Activated CD8-positive, alpha-beta memory T cell treated with anti-CD3 and anti-CD28 coated beads, Interleukin-2, amount 50 U/mL, for 4 hours (primary cell): ENCODE results near the gene BHMT.
"Not testable (repeated sequence)": the region's sequence is repeated elsewhere in the genome, so short reads cannot be mapped to it uniquely, and the experiment has no call there.

Source experiments
- DNase-seq: peaks from one replicate; pipeline ENCODE4 v3.0.0-alpha.2; 2020

BHMT gene

DNA sequence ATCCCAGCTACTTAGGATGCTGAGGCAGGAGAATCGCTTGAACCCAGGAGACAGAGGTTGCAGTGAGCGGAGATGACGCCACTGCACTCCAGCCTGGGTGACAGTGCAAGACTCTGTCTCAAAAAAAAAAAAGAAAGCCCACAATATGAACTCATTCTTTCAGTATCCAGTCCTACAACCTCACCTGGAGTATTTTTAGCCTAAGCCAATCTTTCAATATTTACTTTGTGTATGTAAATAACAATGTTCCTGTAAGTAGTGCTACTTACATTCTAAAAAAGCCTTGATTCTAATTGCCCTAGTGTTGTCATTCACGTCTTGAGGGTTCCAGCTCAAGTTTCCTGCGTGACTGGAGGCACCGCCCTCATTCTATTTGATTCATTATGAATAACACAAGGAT, 62.0 kb downstream of the BHMT start:
- no peak for DNase-seq

DNA sequence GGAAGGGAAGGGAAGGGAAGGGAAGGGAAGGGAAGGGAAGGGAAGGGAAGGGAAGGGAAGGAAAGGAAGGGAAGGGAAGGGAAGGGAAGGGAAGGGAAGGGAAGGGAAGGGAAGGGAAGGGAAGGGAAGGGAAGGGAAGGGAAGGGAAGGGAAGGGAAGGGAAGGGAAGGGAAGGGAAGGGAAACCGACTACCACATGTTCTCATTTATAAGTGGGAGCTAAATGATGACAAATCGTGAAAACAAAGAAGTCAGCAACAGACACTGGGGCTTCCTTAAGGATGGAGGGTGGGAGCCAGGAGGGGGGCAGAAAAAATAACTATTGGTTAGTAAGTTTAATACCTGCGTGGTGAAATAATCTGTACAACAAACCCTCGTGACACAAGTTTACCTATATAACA, 68.8 kb downstream of the BHMT start:
- not testable (repeated sequence) for DNase-seq

DNA sequence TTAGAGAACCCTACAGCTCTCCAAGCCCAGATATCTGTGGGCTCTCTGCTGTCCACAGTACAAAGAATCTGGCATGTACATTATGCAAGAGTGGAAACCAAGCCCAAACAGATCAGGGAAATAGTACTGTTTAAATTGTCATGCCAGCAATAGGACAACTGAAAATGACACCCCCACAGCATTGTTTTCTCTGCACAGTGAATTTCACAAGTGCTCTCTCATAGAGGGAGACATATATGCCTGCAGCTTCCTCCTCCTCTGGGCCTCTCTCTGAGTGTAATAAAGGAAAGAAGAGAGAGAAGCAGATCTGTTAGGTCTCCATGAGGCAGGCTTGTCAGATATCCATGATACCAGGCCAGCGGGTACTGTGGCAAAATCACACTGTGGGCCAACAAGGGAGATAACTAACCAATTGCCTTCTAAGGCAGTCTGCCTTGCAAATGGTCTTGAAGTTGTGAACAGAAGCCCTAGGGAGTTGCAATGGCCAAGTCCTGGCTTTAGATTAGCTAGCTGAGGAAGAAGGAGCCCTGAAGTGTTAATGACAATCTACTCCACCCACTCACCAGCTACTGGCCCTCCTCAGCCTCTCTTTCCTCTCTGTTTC, 69.9 kb downstream of the BHMT start:
- no peak for DNase-seq
